Right atrium auricular region (tissue), 2 donors: ENCODE results near the gene MPI. TPM values are rescaled to one million over a fixed set of nuclear protein-coding genes. Genes with fewer than 3 reads are reported as not detected.

Experiments used
- DNase-seq: peaks from one replicate; pipeline ENCODE4 v3.0.0-alpha.2; 2019; ENCODE audit warnings: low spot score
- H3K27ac ChIP-seq, 2 donors: fragments of 200-600 bp; sonication (generic); 1 replicate in 1 of 2; 2 replicates in 1 of 2; pipeline ENCODE4 v1.5.1; 2016 to 2019
- H3K27me3 ChIP-seq, 2 donors: fragments of 200-600 bp; sonication (generic); one replicate each; pipeline versions ENCODE4 v1.5.1 to v1.6.0; 2017 to 2019
- H3K36me3 ChIP-seq: fragments of 200-600 bp; sonication (generic); one replicate; pipeline ENCODE4 v1.5.1; 2016
- H3K4me1 ChIP-seq, 2 donors: fragments of 200-600 bp; sonication (generic); one replicate each; pipeline versions ENCODE4 v1.5.1 to v1.6.0; 2017 to 2019
- H3K4me3 ChIP-seq, 2 donors: fragments of 200-600 bp; sonication (generic); 1 replicate in 1 of 2; 2 replicates in 1 of 2; pipeline ENCODE4 v1.5.1; 2017 to 2019; ENCODE audit warnings: mild to moderate bottlenecking in 1 of 2, moderate library complexity in 1 of 2
- H3K9me3 ChIP-seq, 2 donors: fragments of 200-600 bp; sonication (generic); one replicate each; pipeline ENCODE4 v1.5.1; 2019
- total RNA-seq, 2 donors: library from RNA; depleted of rRNA; stranded (reverse); fragments of >200 nt; gene quantifications; one replicate each; pipeline ENCODE4 v1.1.0, GENCODE V29; 2016
- TF ChIP-seq, protein P1 (sequence below), 2 donors: fragments of 200-600 bp; sonication (generic); IDR thresholded peaks; one replicate each; pipeline ENCODE4 v1.5.1; 2019; ENCODE audit warnings: antibody characterized with exemption in 2 of 2

Gene MPI
- total RNA-seq, 2 donors from 2014 or later: 59.3 to 131 TPM

DNA sequence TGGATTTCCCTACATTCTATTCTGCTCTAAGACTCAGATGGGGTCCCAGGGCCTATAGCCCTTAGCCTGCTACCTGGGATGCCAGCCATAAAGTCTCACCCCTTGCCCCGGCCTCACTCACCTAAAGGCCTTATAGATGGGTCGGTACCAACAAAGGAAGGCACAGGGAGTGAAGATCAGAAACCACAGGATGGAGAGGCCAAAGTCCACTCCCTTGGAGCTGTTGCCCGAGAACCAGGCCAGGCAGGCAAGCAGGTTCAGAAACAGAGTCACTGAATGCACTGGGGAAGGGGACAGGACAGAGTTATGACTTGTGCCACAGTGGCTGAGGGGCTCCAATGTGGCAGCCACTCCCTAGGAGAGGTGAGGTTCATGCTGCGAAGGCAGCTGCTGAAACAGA lies 39.4 kb upstream of the MPI start:
- DNase-seq: no peak

DNA sequence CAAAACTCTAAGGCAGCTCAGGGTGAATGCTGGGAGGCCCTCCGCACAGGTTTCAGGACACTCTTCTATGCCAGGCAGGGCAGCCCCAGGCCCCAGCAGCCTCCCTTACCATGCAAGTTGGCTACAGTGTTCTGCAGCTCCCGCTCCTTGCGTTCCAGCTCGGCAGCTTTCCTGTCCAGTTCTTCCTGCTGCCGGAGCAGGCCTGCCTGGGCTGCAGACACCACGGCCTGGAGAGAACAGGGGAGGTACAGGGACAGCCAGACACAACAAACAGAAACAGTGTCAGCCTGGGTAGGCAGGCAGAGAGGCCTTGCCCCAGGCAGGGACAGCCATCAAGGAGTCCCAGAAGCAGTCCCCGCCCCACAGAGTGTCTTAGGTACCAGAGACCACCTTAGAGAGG lies 37.9 kb upstream of the MPI start:
- no peaks in the 10 kb centered on the region for H3K27me3 ChIP-seq
- TF ChIP-seq, protein P1, sequence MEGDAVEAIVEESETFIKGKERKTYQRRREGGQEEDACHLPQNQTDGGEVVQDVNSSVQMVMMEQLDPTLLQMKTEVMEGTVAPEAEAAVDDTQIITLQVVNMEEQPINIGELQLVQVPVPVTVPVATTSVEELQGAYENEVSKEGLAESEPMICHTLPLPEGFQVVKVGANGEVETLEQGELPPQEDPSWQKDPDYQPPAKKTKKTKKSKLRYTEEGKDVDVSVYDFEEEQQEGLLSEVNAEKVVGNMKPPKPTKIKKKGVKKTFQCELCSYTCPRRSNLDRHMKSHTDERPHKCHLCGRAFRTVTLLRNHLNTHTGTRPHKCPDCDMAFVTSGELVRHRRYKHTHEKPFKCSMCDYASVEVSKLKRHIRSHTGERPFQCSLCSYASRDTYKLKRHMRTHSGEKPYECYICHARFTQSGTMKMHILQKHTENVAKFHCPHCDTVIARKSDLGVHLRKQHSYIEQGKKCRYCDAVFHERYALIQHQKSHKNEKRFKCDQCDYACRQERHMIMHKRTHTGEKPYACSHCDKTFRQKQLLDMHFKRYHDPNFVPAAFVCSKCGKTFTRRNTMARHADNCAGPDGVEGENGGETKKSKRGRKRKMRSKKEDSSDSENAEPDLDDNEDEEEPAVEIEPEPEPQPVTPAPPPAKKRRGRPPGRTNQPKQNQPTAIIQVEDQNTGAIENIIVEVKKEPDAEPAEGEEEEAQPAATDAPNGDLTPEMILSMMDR (IDR thresholded peaks at IDR 0.05): no peak
- DNase-seq: no peak
- no peak overlapping the region for H3K27ac ChIP-seq
- no peak overlapping the region for H3K4me3 ChIP-seq
- H3K36me3 ChIP-seq: peaks cover 68% of the 10 kb centered on the region
- H3K9me3 ChIP-seq: no peaks in the 10 kb centered on the region
- H3K4me1 ChIP-seq: peaks cover 3 to 19% of the 10 kb centered on the region in 2 donors

More for the DNA sequence above, 39.4 kb upstream of the MPI start:
- H3K4me1 ChIP-seq: peaks cover 0 to 6% of the 10 kb centered on the region in 2 donors
- TF ChIP-seq, protein P1 (IDR thresholded peaks at IDR 0.05): no peak
- no peak overlapping the region for H3K4me3 ChIP-seq
- no peak overlapping the region for H3K27ac ChIP-seq
- H3K36me3 ChIP-seq: peaks cover 76% of the 10 kb centered on the region
- no peaks in the 10 kb centered on the region for H3K9me3 ChIP-seq
- no peaks in the 10 kb centered on the region for H3K27me3 ChIP-seq

DNA sequence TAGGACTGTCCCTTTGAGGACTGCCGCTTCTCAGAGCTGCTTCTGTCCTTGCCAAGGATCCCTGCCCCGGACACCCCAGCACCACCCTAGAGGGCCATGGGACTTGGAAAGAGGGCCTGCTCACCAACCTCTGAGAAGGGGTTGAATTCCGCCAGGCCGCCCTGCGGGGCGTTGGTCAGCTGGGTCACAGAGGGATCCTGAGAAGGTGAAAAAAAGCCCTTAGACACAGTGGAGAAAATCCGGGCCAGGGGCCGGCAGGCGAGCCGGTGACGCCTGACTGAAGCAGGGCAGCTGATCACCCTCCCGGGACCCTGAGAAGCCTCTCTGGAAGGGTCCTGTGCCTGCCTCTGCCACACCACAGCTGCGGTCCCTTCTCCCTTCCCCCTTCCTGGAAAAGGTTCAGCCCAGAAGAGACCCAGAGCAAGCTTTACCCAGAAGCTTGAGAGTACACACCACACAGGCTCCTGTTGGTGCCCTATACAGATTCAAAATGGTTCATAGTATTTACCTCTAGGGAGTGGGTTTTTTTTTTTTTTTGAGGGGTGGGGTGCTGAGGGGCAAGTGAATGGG lies 35.3 kb upstream of the MPI start:
- no peak overlapping the region for H3K4me3 ChIP-seq
- no peak overlapping the region for H3K27ac ChIP-seq
- H3K4me1 ChIP-seq: peaks cover 3 to 41% of the 10 kb centered on the region in 2 donors
- TF ChIP-seq, protein P1 (IDR thresholded peaks at IDR 0.05): no peak
- H3K9me3 ChIP-seq: no peaks in the 10 kb centered on the region
- no peaks in the 10 kb centered on the region for H3K27me3 ChIP-seq
- DNase-seq: no peak
- H3K36me3 ChIP-seq: peaks cover 50% of the 10 kb centered on the region

DNA sequence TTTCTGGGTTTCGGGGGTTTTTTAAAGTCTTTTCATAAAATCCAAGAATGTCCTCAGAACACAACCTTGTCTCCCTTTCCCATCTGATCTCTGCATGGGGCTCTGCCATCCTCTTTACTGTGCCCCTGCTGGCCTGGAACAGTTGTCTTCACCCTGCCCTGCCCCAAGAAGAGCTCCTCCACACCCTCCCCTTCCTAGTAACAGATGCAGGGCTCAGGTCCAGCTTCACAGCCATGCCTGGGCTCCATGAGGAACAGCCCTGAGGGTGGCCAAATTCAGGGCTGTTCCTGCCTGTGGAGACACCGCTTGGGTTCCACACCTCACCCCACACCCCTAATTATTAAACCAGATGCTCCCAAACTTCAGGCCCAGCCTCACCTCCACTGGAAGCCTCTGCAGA lies 34.0 kb upstream of the MPI start:
- DNase-seq: no peak
- TF ChIP-seq, protein P1 (IDR thresholded peaks at IDR 0.05): no peak

DNA sequence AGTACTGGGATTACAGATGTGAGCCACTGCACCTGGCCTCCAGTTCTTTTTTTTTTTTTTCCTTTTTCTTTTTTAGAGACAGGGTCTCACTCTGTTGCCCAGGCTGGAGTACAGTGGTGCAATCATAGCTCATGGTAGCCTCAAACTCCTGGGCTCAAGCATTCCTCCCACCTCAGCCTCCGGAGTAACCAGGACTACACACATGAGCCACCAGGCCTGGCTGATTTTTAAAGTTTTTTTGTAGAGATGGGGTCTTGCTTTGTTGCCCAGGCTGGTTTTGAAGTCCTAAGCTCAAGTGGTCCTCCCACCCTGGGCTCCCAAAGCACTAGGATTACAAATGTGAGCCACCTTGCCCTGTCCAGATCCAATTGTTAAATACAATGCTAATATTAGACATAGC lies 33.3 kb upstream of the MPI start:
- Histone ChIP-seq H3K4me1 (peaks cover 3 to 49% of the 10 kb centered on the region in 2 donors), H3K27ac (peak overlapping the region; percentile 14 to 25), H3K27me3 (no peaks in the 10 kb centered on the region), H3K9me3 (no peaks in the 10 kb centered on the region), H3K36me3 (peaks cover 30% of the 10 kb centered on the region), H3K4me3 (no peak overlapping the region)
- no peak for DNase-seq
- TF ChIP-seq, protein P1 (IDR thresholded peaks at IDR 0.05): no peak

More for the DNA sequence above, 34.0 kb upstream of the MPI start:
- H3K4me3 ChIP-seq: no peak overlapping the region
- peaks cover 36% of the 10 kb centered on the region for H3K36me3 ChIP-seq
- H3K27me3 ChIP-seq: no peaks in the 10 kb centered on the region
- H3K27ac ChIP-seq: peak overlapping the region in 1 of 2 donors; percentile 25
- no peaks in the 10 kb centered on the region for H3K9me3 ChIP-seq
- H3K4me1 ChIP-seq: peaks cover 3 to 49% of the 10 kb centered on the region in 2 donors
